A549 (cell line): ENCODE results near the gene SKAP1. TPM values are rescaled to one million over a fixed set of nuclear protein-coding genes. Genes with fewer than 3 reads are reported as not detected.
A peak's percentile ranks its signal among the peaks of the same experiment; 100 is the strongest.

Experiments
- ATAC-seq, 2 experiments: fragments of 200-7000 bp in 1 of 2; fragments of >200 bp in 1 of 2; cut with Nextera tagmentation in 1 of 2; cut with Tn5 transposase in 1 of 2; 3 replicates each; pipeline versions ENCODE4 v1.8.0 to v1.9.1; 2018 to 2020; ENCODE audit warnings: mild to moderate bottlenecking in 1 of 2, moderate library complexity in 1 of 2
- CTCF ChIA-PET: fragments of 300-600 bp; sonication (Branson Sonifier 250); formaldehyde crosslinking; extraction: SDS; loops from one replicate; lab custom pipeline; 2021; ENCODE audit warnings: antibody characterized with exemption, inconsistent platforms; lab: Yijun Ruan, JAX
- POLR2A ChIA-PET: fragments of 350-600 bp; formaldehyde crosslinking; extraction: SDS; loops from one replicate; lab custom pipeline; 2021; ENCODE audit warnings: antibody characterized with exemption, inconsistent platforms; lab: Yijun Ruan, JAX
- DNase-seq, 2 experiments: peaks; one replicate each; pipeline versions ENCODE4 v3.0.0 to v3.0.0-alpha.2; 2011 to 2016; ENCODE audit warnings: low read depth in 1 of 2, low spot score in 1 of 2
- FAIRE-seq: peaks from 2 replicates; lab custom pipeline; 2011; peaks lifted over from hg19 to GRCh38; lab: Jason Lieb, UNC
- H3K27ac ChIP-seq, 2 experiments: fragments of >200 bp; sonication (Bioruptor Twin); formaldehyde crosslinking; 3 replicates each; pipeline ENCODE4 v1.5.1; 2016 to 2017
- H3K4me1 ChIP-seq: fragments of >200 bp; sonication (Bioruptor Twin); formaldehyde crosslinking; 3 replicates; pipeline ENCODE4 v1.6.1; 2016
- H3K4me2 ChIP-seq: fragments of >200 bp; sonication (Bioruptor Twin); formaldehyde crosslinking; 3 replicates; pipeline ENCODE4 v1.6.1; 2016
- H3K4me3 ChIP-seq: fragments of >200 bp; sonication (Bioruptor Twin); formaldehyde crosslinking; 3 replicates; pipeline ENCODE4 v1.5.1; 2016
- H3K9me3 ChIP-seq: fragments of >200 bp; sonication (Bioruptor Twin); formaldehyde crosslinking; 3 replicates; pipeline ENCODE4 v1.6.1; 2016
- ATOH8 ChIP-seq: fragments of 250-450 bp; sonication (Bioruptor Pico); IDR thresholded peaks from 2 replicates; pipeline ENCODE4 v1.5.0; 2020; ENCODE audit warnings: low read depth, mild to moderate bottlenecking, moderate library complexity
- CBX2 ChIP-seq: fragments of 200-600 bp; sonication (generic); IDR thresholded peaks from 2 replicates; pipeline ENCODE4 v1.6.1; 2016; ENCODE audit warnings: low read depth, mild to moderate bottlenecking, borderline replicate concordance
- CBX8 ChIP-seq: fragments of 200-600 bp; sonication (generic); IDR thresholded peaks from 2 replicates; pipeline ENCODE4 v1.6.1; 2016
- CHD2 ChIP-seq: fragments of 150-350 bp; IDR thresholded peaks from 2 replicates; pipeline ENCODE4 v1.6.1; 2014; ENCODE audit warnings: low read length; ENCODE audit not compliant: partially characterized antibody
- EP300 ChIP-seq, 2 experiments: fragments of >200 bp; sonication (Bioruptor Twin); formaldehyde crosslinking; IDR thresholded peaks; 2 replicates in 1 of 2; 3 replicates in 1 of 2; pipeline ENCODE4 v1.6.1; 2016 to 2017
- ESRRA ChIP-seq: fragments of 150-350 bp; IDR thresholded peaks from 2 replicates; pipeline ENCODE4 v1.6.1; 2014; ENCODE audit warnings: mild to moderate bottlenecking, low read length, borderline replicate concordance
- HDAC2 ChIP-seq: fragments of 200-600 bp; sonication (generic); IDR thresholded peaks from 2 replicates; pipeline ENCODE4 v1.6.1; 2016
- HES2 ChIP-seq: fragments of >200 bp; sonication (Bioruptor Twin); formaldehyde crosslinking; IDR thresholded peaks from 2 replicates; pipeline ENCODE4 v1.6.1; 2016
- HOXA7 ChIP-seq: fragments of 250-450 bp; sonication (Bioruptor Pico); IDR thresholded peaks from 2 replicates; pipeline ENCODE4 v1.5.0; 2020; ENCODE audit warnings: mild to moderate bottlenecking, moderate library complexity
- MAFK ChIP-seq: fragments of 450-650 bp; IDR thresholded peaks from 2 replicates; pipeline ENCODE4 v1.6.1; 2014; ENCODE audit not compliant: partially characterized antibody
- MYC ChIP-seq: IDR thresholded peaks from 2 replicates; pipeline ENCODE4 v1.6.1; 2012; ENCODE audit warnings: mild to moderate bottlenecking, inconsistent platforms, low read length, improper control_type of control experiment, borderline replicate concordance
- NFE2L2 ChIP-seq: fragments of 150-350 bp; conservative IDR thresholded peaks from 2 replicates; pipeline ENCODE4 v1.6.1; 2014; ENCODE audit warnings: low read length
- POLR2A ChIP-seq: IDR thresholded peaks from 2 replicates; pipeline ENCODE4 v1.6.1; 2012; ENCODE audit warnings: mild to moderate bottlenecking, low read length
- POLR2AphosphoS2 ChIP-seq: conservative IDR thresholded peaks from 2 replicates; pipeline ENCODE4 v1.6.1; 2012; ENCODE audit warnings: low read length, improper control_type of control experiment, inconsistent platforms
- RFX5 ChIP-seq: fragments of 450-650 bp; IDR thresholded peaks from 2 replicates; pipeline ENCODE4 v1.7.1; 2014; ENCODE audit warnings: antibody characterized with exemption, mild to moderate bottlenecking, moderate library complexity
- RNF2 ChIP-seq: fragments of 200-600 bp; sonication (generic); IDR thresholded peaks from 2 replicates; pipeline ENCODE4 v1.6.1; 2016; ENCODE audit warnings: low read depth, mild to moderate bottlenecking, antibody characterized with exemption, moderate library complexity, borderline replicate concordance
- SMC3 ChIP-seq: fragments of >200 bp; sonication (Bioruptor Twin); formaldehyde crosslinking; IDR thresholded peaks from 3 replicates; pipeline ENCODE4 v1.6.1; 2018; ENCODE audit warnings: inconsistent platforms
- TFCP2L1 ChIP-seq: fragments of 250-450 bp; sonication (Bioruptor Pico); IDR thresholded peaks from 2 replicates; pipeline ENCODE4 v1.5.0; 2021; ENCODE audit warnings: mild to moderate bottlenecking
- USF2 ChIP-seq: fragments of 450-650 bp; IDR thresholded peaks from 2 replicates; pipeline ENCODE4 v1.6.1; 2014; ENCODE audit warnings: antibody characterized with exemption
- ZC3H11A ChIP-seq: fragments of 450-650 bp; IDR thresholded peaks from 2 replicates; pipeline ENCODE4 v1.6.1; 2014; ENCODE audit warnings: antibody characterized with exemption, mild to moderate bottlenecking
- ZNF302 ChIP-seq: fragments of 250-450 bp; sonication (Bioruptor Pico); IDR thresholded peaks from 2 replicates; pipeline ENCODE4 v1.9.0; 2021; ENCODE audit warnings: inconsistent platforms, mild to moderate bottlenecking, moderate library complexity
- WGBS: methylation state at CpG from one replicate; pipeline ENCODE4 v1.1.6; 2017; ENCODE audit errors: missing lambda C conversion rate; 5-methylcytosine and 5-hydroxymethylcytosine counted together
- polyA plus RNA-seq, 4 experiments: library from polyadenylated mRNA; depleted of rRNA in 3 of 4; stranded (reverse); fragments of >200 nt; fragmentation: RNase III in 1 of 4; extraction: RNeasy Plus Mini Kit Qiagen cat#74134 plus additional on column Dnase treatment in 1 of 4; gene quantifications; 2 replicates in 3 of 4; 3 replicates in 1 of 4; pipeline ENCODE4 v1.2.3, GENCODE V29; 2011 to 2017
- TF ChIP-seq, protein P1 (sequence below): fragments of >200 bp; sonication (Bioruptor Twin); formaldehyde crosslinking; IDR thresholded peaks from 3 replicates; pipeline ENCODE4 v1.6.1; 2016

Gene SKAP1
- polyA plus RNA-seq, 2 of the 4 experiments (the other 2 are of a cell fraction): 0.14 to 0.78 TPM

DNA sequence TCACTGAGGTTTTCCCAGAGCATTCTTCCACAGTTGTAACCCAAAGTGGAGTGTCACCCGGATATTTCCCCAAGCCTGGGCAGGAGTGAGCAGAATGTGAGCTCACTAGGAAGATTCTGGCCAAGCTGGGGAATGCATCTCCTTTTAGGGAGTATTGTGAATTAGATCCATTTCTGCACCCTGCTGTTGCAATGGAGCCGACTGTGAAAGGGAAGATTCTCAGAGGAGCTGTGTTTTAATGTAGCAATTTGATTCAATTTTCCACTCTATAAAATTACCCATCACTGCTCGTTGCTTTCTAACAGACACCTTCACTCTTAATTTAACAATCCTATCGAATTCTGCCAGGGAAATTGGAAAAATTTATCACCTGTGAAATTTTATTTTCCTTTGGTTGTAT is 251.7 kb downstream of the SKAP1 start:
- Histone ChIP-seq H3K4me3 (no peak overlapping the region), H3K4me2 (no peak overlapping the region), H3K27ac (no peak overlapping the region), H3K4me1 (peaks cover 5% of the 10 kb centered on the region; the same call in 1 of the 3 replicates), H3K9me3 (no peaks in the 10 kb centered on the region)
- ChIA-PET CTCF (interaction anchor here (0.9 to 1.8 kb wide), 4 partner anchors 25 to 130 kb away, joined by 3 to 8 read pairs (median 3); no protein-coding TSS in a partner anchor), POLR2A (no interaction called here)
- FAIRE-seq: no peak
- ATAC-seq: no peak
- DNase-seq: no peak
- no peak for TF ChIP-seq HDAC2
- TF ChIP-seq HES2: no peak
- 46% methylated on average over 4 of the region's 4 CpGs for WGBS

GRCh38 chr17:48177816-48178215 is 252.2 kb downstream of the SKAP1 start:
- no peak overlapping the region for H3K4me3 ChIP-seq
- ChIA-PET POLR2A (no interaction called here), CTCF (interaction anchor here (0.9 to 1.8 kb wide), 5 partner anchors 9 to 130 kb away, joined by 3 to 8 read pairs (median 3); no protein-coding TSS in a partner anchor)
- WGBS: 77% methylated on average over 1 of the region's 1 CpG
- H3K9me3 ChIP-seq: no peaks in the 10 kb centered on the region
- FAIRE-seq: no peak
- no peak for ATAC-seq
- H3K4me1 ChIP-seq: peaks cover 5% of the 10 kb centered on the region; the same call in 1 of the 3 replicates
- no peak overlapping the region for H3K27ac ChIP-seq
- H3K4me2 ChIP-seq: no peak overlapping the region
- no peak for DNase-seq
- no peak for TF ChIP-seq ZC3H11A
- no peak for TF ChIP-seq ESRRA
- no peak for TF ChIP-seq TFCP2L1 (CRISPR knock-in tag)
- no peak for TF ChIP-seq CBX2
- TF ChIP-seq ZNF302 (CRISPR knock-in tag): no peak
- TF ChIP-seq EP300 (IDR thresholded peaks at IDR 0.05): no peak
- TF ChIP-seq POLR2AphosphoS2: no peak
- no peak for TF ChIP-seq CHD2
- TF ChIP-seq ATOH8 (CRISPR knock-in tag): no peak
- no peak for TF ChIP-seq HOXA7 (CRISPR knock-in tag)
- TF ChIP-seq, protein P1, sequence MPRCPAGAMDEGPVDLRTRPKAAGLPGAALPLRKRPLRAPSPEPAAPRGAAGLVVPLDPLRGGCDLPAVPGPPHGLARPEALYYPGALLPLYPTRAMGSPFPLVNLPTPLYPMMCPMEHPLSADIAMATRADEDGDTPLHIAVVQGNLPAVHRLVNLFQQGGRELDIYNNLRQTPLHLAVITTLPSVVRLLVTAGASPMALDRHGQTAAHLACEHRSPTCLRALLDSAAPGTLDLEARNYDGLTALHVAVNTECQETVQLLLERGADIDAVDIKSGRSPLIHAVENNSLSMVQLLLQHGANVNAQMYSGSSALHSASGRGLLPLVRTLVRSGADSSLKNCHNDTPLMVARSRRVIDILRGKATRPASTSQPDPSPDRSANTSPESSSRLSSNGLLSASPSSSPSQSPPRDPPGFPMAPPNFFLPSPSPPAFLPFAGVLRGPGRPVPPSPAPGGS: no peak
- TF ChIP-seq RFX5: no peak
- TF ChIP-seq MYC: no peak
- no peak for TF ChIP-seq NFE2L2
- no peak for TF ChIP-seq RNF2
- TF ChIP-seq POLR2A: no peak
- no peak for TF ChIP-seq CBX8
- no peak for TF ChIP-seq SMC3

GRCh38 chr17:48176471-48176855 is 253.6 kb downstream of the SKAP1 start:
- CTCF ChIA-PET: interaction anchor here (1.2 to 2.7 kb wide), 3 partner anchors 23 to 83 kb away, joined by 4 to 8 read pairs (median 7); no protein-coding TSS in a partner anchor
- no peak for FAIRE-seq
- no peak for ATAC-seq
- Histone ChIP-seq H3K4me3 (no peak overlapping the region), H3K4me1 (peaks cover 5% of the 10 kb centered on the region; the same call in 1 of the 3 replicates), H3K4me2 (no peak overlapping the region), H3K27ac (no peak overlapping the region), H3K9me3 (no peaks in the 10 kb centered on the region)
- 71% methylated on average over 3 of the region's 3 CpGs for WGBS
- TF ChIP-seq USF2 (no peak), MAFK (peak; percentile 29)
- POLR2A ChIA-PET: no interaction called here
- no peak for DNase-seq
